Neural crest cell (in vitro differentiated cells): Measurements from ENCODE around the gene CFAP97. TPM values are rescaled to one million over a fixed set of nuclear protein-coding genes. Genes with fewer than 3 reads are reported as not detected.

Source experiments
- DNase-seq: peaks from one replicate; pipeline ENCODE4 v3.0.0; 2021; ENCODE audit warnings: low read depth, mixed read lengths, low spot score
- H3K27ac Mint-ChIP-seq: one replicate; pipeline ENCODE4 v1.8.0; 2021; ENCODE audit warnings: mild to moderate bottlenecking, mixed read lengths; ENCODE audit not compliant: unreplicated experiment
- H3K27me3 Mint-ChIP-seq: 2 replicates; pipeline ENCODE4 v1.8.0; 2021; ENCODE audit warnings: low read depth, mild to moderate bottlenecking, mixed read lengths
- H3K36me3 Mint-ChIP-seq: 2 replicates; pipeline ENCODE4 v1.8.0; 2021; ENCODE audit warnings: low read depth, mild to moderate bottlenecking, mixed read lengths
- H3K4me1 Mint-ChIP-seq: 2 replicates; pipeline ENCODE4 v1.8.0; 2021; ENCODE audit warnings: mixed read lengths
- H3K4me3 Mint-ChIP-seq: one replicate; pipeline ENCODE4 v1.8.0; 2021; ENCODE audit warnings: mild to moderate bottlenecking, mixed read lengths
- H3K9me3 Mint-ChIP-seq: 2 replicates; pipeline ENCODE4 v1.8.0; 2021; ENCODE audit warnings: mixed read lengths
- total RNA-seq: library from RNA; stranded (reverse); gene quantifications from 2 replicates; pipeline ENCODE4 v1.2.1, GENCODE V29; 2021
- TF ChIP-seq, protein P1 (sequence below): fragments of 200-600 bp; sonication (generic); conservative IDR thresholded peaks from 2 replicates; pipeline ENCODE4 v1.5.0; 2021; ENCODE audit warnings: antibody characterized with exemption, mild to moderate bottlenecking

The CFAP97 gene
- total RNA-seq, 1 donor from 2014 or later, result 34.6 TPM

DNA sequence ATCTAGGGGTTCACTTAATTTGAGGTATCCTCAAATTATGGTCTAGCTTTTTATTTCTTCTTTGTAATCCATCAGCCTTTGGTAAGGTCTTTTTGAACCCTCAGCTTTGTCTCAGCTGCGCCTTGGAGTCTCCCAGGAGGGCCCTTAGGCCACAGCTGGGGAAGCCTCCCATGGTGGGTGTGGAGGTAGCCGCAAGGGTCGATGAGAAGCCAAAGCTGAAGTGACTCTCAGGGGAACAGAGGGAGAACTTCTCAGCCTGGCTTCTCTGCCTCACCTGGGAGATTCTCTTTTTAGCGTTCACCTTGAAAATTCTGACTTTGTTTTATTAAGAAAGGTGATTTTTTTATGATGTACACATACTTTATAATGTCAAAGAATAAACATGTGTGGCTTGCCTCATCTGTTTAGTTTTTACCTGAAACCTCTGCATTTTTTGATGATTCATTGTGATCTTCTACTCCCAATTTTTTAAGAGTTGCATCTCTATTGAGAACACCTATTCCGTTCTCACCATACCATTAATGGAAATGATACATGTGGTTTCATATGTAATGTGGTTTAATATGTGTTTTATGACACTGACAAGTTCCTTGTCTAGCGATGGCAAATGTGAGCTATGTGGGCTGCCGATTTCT, 86.4 kb downstream of the CFAP97 start:
- H3K27me3 Mint-ChIP-seq, result no peaks in the 10 kb centered on the region
- TF ChIP-seq, protein P1, sequence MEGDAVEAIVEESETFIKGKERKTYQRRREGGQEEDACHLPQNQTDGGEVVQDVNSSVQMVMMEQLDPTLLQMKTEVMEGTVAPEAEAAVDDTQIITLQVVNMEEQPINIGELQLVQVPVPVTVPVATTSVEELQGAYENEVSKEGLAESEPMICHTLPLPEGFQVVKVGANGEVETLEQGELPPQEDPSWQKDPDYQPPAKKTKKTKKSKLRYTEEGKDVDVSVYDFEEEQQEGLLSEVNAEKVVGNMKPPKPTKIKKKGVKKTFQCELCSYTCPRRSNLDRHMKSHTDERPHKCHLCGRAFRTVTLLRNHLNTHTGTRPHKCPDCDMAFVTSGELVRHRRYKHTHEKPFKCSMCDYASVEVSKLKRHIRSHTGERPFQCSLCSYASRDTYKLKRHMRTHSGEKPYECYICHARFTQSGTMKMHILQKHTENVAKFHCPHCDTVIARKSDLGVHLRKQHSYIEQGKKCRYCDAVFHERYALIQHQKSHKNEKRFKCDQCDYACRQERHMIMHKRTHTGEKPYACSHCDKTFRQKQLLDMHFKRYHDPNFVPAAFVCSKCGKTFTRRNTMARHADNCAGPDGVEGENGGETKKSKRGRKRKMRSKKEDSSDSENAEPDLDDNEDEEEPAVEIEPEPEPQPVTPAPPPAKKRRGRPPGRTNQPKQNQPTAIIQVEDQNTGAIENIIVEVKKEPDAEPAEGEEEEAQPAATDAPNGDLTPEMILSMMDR, result no peak
- no peak for DNase-seq
- H3K27ac Mint-ChIP-seq, result no peak overlapping the region
- H3K9me3 Mint-ChIP-seq, result no peaks in the 10 kb centered on the region
- peaks cover 11% of the 10 kb centered on the region for H3K4me1 Mint-ChIP-seq
- no peak overlapping the region for H3K4me3 Mint-ChIP-seq
- no peaks in the 10 kb centered on the region for H3K36me3 Mint-ChIP-seq

DNA sequence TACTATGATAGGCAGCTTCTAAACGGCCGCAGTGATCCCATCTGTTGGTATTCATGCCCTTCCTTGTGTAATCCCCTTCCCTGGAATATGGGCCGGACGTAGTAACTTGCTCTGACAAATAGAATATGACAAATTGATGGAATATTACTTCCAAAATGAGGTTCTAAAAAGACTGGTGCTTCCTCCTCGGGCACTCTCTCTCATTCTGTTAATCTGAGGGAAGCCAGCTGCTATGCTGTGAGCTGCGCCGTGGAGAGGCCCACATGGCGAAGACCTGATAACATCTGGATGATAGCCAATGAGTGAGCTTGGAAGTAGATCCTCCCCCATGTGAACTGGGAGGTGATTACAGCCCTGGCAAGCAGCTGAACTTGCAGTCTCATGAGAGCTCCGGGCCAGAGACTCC, 88.0 kb downstream of the CFAP97 start:
- Mint-ChIP-seq H3K36me3 (no peaks in the 10 kb centered on the region), H3K27me3 (no peaks in the 10 kb centered on the region), H3K4me1 (peaks cover 23% of the 10 kb centered on the region), H3K9me3 (no peaks in the 10 kb centered on the region), H3K27ac (peak overlapping the region; percentile 38), H3K4me3 (no peak overlapping the region)
- peak; percentile 28 for DNase-seq
- TF ChIP-seq, protein P1, result no peak

DNA sequence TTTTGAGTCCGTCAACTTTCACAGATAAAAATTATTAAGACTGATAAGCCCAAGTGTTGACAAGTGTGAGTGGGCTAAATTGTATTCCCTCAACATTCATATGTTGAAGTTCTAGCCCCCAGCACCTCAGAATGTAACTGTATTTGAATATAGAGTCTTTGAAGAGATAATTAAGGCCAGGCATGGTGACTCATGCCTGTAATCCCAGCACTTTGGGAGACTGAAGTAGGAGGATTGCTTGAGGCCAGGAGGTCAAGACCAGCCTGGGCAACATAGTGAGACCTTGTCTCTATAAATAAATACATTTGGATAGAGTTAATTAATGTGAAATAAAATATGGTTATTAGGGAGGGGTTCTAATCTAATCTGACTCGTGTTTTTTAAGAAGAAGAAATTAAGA, 90.5 kb downstream of the CFAP97 start:
- Mint-ChIP-seq H3K4me1 (peaks cover 19% of the 10 kb centered on the region), H3K36me3 (no peaks in the 10 kb centered on the region), H3K4me3 (no peak overlapping the region), H3K27me3 (no peaks in the 10 kb centered on the region), H3K9me3 (no peaks in the 10 kb centered on the region), H3K27ac (no peak overlapping the region)
- no peak for DNase-seq
- TF ChIP-seq, protein P1, result no peak

DNA sequence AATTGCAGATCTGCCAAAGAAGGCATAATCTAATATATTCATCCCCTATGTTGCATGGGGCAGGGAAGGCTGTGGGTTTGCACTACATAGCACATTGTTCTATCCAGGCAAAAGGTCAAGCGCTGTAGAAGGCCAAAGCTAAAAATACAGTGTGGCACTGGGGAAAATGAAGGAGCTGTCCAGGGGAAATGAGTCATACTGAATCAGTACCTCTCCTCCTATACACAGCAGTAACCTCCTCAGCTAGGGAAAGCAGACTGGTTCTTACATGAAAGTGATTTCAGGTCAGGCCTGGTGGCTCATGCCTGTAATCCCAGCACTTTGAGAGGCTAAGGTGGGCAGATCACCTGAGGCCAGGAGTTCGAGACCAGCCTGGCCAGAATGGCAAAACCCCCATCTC, 91.7 kb downstream of the CFAP97 start:
- H3K4me1 Mint-ChIP-seq, result peaks cover 19% of the 10 kb centered on the region
- H3K27me3 Mint-ChIP-seq, result no peaks in the 10 kb centered on the region
- TF ChIP-seq, protein P1, result no peak
- DNase-seq, result no peak
- no peaks in the 10 kb centered on the region for H3K36me3 Mint-ChIP-seq
- H3K9me3 Mint-ChIP-seq, result no peaks in the 10 kb centered on the region
- H3K27ac Mint-ChIP-seq, result peak overlapping the region; percentile 37
- no peak overlapping the region for H3K4me3 Mint-ChIP-seq

DNA sequence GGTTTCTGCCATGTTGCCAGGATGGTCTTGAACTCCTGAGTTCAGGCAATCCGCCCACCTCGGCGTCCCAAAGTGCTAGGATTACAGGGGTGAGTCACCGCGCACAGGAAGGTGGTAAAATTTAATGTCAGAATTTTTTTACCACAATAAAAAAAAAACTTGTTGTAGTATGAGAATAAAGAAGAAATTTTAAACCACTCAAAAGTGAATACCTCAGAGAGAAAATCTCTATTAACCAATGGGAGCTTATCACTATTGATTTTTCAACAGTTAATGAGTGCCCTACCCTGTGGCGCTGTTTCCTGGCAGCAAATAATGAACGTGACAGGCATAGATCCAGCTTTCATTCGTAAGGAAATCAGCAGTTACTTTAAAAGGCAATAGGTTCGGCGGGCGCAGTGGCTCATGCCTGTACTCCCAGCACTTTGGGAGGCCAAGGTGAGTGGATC, 93.4 kb downstream of the CFAP97 start:
- Mint-ChIP-seq H3K4me1 (peaks cover 21% of the 10 kb centered on the region), H3K9me3 (no peaks in the 10 kb centered on the region), H3K36me3 (no peaks in the 10 kb centered on the region), H3K4me3 (no peak overlapping the region), H3K27ac (no peak overlapping the region), H3K27me3 (no peaks in the 10 kb centered on the region)
- TF ChIP-seq, protein P1, result no peak
- DNase-seq, result no peak
